Gastrocnemius medialis (tissue), 4 donors: Measurements from ENCODE around the gene TBL3.

Experiments used
- POLR2A ChIP-seq, 2 donors: fragments of 450-650 bp; IDR thresholded peaks; one replicate each; pipeline ENCODE4 v1.6.1; 2017; ENCODE audit warnings: antibody characterized with exemption in 2 of 2, mild to moderate bottlenecking in 2 of 2, moderate library complexity in 2 of 2
- TF ChIP-seq, protein P1 (sequence below), 5 experiments: fragments of 450-650 bp in 3 of 5; fragments of 200-600 bp in 2 of 5; sonication (generic) in 2 of 5; IDR thresholded peaks in 4 of 5; conservative IDR thresholded peaks in 1 of 5; 1 replicate in 4 of 5; 2 replicates in 1 of 5; pipeline ENCODE4 v1.5.1; 2016 to 2019; ENCODE audit warnings: antibody characterized with exemption in 5 of 5, mild to moderate bottlenecking in 3 of 5, moderate library complexity in 3 of 5

DNA sequence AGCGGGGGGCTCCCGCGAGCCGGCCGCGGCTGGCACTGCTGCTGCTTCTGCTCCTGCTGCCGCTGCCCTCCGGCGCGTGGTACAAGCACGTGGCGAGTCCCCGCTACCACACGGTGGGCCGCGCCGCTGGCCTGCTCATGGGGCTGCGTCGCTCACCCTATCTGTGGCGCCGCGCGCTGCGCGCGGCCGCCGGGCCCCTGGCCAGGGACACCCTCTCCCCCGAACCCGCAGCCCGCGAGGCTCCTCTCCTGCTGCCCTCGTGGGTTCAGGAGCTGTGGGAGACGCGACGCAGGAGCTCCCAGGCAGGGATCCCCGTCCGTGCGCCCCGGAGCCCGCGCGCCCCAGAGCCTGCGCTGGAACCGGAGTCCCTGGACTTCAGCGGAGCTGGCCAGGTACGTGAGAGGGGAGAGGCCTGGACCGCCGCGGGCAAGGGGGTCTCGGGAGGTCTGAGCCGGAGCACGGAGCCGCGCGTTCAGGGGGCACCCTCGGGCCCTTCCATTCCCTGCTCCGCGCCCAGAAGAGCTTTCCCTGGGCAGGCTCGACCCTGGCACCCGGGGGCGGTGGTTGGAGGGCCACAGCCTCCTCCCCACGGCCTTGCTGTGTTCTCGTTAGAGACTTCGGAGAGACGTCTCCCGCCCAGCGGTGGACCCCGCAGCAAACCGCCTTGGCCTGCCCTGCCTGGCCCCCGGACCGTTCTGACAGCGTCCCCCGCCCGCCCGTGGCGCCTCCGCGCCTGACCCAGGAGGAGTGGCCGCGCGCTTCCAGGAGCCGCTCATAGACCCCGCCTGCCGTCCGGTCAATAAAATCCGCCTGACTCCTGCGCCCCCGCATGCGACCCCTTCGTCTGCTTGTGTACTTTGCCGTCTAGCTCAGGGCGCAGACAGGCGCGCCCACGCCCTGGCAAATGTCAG lies 48.3 kb downstream of the TBL3 start:
- no peak for TF ChIP-seq POLR2A (IDR thresholded peaks at IDR 0.05)
- TF ChIP-seq, protein P1, sequence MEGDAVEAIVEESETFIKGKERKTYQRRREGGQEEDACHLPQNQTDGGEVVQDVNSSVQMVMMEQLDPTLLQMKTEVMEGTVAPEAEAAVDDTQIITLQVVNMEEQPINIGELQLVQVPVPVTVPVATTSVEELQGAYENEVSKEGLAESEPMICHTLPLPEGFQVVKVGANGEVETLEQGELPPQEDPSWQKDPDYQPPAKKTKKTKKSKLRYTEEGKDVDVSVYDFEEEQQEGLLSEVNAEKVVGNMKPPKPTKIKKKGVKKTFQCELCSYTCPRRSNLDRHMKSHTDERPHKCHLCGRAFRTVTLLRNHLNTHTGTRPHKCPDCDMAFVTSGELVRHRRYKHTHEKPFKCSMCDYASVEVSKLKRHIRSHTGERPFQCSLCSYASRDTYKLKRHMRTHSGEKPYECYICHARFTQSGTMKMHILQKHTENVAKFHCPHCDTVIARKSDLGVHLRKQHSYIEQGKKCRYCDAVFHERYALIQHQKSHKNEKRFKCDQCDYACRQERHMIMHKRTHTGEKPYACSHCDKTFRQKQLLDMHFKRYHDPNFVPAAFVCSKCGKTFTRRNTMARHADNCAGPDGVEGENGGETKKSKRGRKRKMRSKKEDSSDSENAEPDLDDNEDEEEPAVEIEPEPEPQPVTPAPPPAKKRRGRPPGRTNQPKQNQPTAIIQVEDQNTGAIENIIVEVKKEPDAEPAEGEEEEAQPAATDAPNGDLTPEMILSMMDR (IDR thresholded peaks at IDR 0.05 in 4 of 5, conservative IDR thresholded peaks at IDR 0.05 in 1 of 5) = no peak
